Natural killer cell (primary cell): ENCODE results near the gene NSDHL. TPM values are rescaled to one million over a fixed set of nuclear protein-coding genes. Genes with fewer than 3 reads are reported as not detected.

Experiments used
- ATAC-seq, 3 donors: fragments of 150-1000 bp in 2 of 3; fragments of 200-7000 bp in 1 of 3; cut with Tn5 transposase; 1 replicate in 1 of 3; 2 replicates in 2 of 3; pipeline ENCODE4 v1.10.0; 2021; ENCODE audit warnings: mild to moderate bottlenecking in 2 of 3, moderate library complexity in 2 of 3
- DNase-seq, 2 donors: peaks; one replicate each; pipeline versions ENCODE4 v3.0.0 to v3.0.0-alpha.2; 2013 to 2021; ENCODE audit warnings: mixed read lengths in 1 of 2
- H3K27ac ChIP-seq: one replicate; pipeline ENCODE4 v1.5.1; 2013; ENCODE audit warnings: mild to moderate bottlenecking, low read length
- H3K27me3 ChIP-seq: one replicate; pipeline ENCODE4 v1.6.1; 2013; ENCODE audit warnings: low read length; ENCODE audit not compliant: control insufficient read depth, insufficient read depth
- H3K36me3 ChIP-seq: one replicate; pipeline ENCODE4 v1.6.1; 2013; ENCODE audit warnings: low read length; ENCODE audit not compliant: control insufficient read depth, insufficient read depth
- H3K4me1 ChIP-seq: one replicate; pipeline ENCODE4 v1.6.1; 2013; ENCODE audit warnings: low read length; ENCODE audit not compliant: control insufficient read depth, insufficient read depth
- H3K4me3 ChIP-seq: one replicate; pipeline ENCODE4 v1.5.1; 2013; ENCODE audit warnings: low read length
- H3K9me3 ChIP-seq: one replicate; pipeline ENCODE4 v1.6.1; 2013; ENCODE audit warnings: low read length; ENCODE audit not compliant: control insufficient read depth, insufficient read depth
- H3K27ac Mint-ChIP-seq, 2 donors: one replicate each; pipeline ENCODE4 v1.8.0; 2022; ENCODE audit warnings: mild to moderate bottlenecking in 2 of 2, mixed read lengths in 2 of 2, moderate library complexity in 1 of 2
- H3K27me3 Mint-ChIP-seq, 2 donors: one replicate each; pipeline ENCODE4 v1.8.0; 2022; ENCODE audit warnings: low read depth in 2 of 2, mixed read lengths in 2 of 2
- H3K36me3 Mint-ChIP-seq: one replicate; pipeline ENCODE4 v1.8.0; 2022; ENCODE audit warnings: mixed read lengths
- H3K4me1 Mint-ChIP-seq, 2 donors: one replicate each; pipeline ENCODE4 v1.8.0; 2022; ENCODE audit warnings: mixed read lengths in 2 of 2
- H3K4me3 Mint-ChIP-seq: one replicate; pipeline ENCODE4 v1.8.0; 2022; ENCODE audit warnings: mild to moderate bottlenecking, moderate library complexity, mixed read lengths
- H3K9me3 Mint-ChIP-seq, 2 donors: one replicate each; pipeline ENCODE4 v1.8.0; 2022; ENCODE audit warnings: mixed read lengths in 2 of 2
- WGBS: methylation state at CpG from one replicate; pipeline ENCODE4 v1.1.7; 2013; ENCODE audit warnings: missing lambda C conversion rate; ENCODE audit not compliant: insufficient coverage; 5-methylcytosine and 5-hydroxymethylcytosine counted together
- intact Hi-C: fragments of 100-400 bp; cut with micrococcal nuclease; formaldehyde crosslinking; loops from one replicate; pipeline ENCODE4 v1.14.2; 2022
- total RNA-seq, 4 donors: library from RNA; stranded (reverse); fragments of 120-200 nt in 1 of 4; gene quantifications; one replicate each; pipeline versions ENCODE4 v1.2.3 to v1.2.4, GENCODE V29; 2013 to 2022
- TF ChIP-seq, protein P1 (sequence below): fragments of 200-600 bp; IDR thresholded peaks from one replicate; pipeline ENCODE4 v1.8.0; 2022; ENCODE audit warnings: antibody characterized with exemption

The NSDHL gene
- total RNA-seq, 3 donors from 2014 or later (not counting 1 experiment from before 2014, with no cell fraction given): 4.9 to 8.2 (median 7.9) TPM

DNA sequence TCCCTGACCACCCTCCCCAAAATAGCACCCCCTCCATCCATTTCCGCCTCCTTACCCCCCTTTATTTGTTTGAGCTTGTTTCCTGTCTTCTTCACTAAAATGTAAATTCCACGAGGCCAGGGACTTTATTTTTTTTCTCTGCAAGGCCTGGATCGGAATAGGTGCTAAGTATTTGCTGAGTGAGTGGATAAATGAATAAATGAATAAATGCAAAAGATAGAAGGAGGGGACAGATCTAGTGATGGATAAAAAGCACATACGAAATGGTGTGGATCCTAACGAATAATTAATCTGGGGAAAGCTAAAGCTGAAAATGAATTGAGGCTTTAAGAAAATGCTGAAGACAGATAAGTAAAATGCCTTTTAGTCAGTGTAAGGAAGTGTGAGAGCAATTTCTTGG, 12.5 kb upstream of the NSDHL start:
- Mint-ChIP-seq H3K27me3 (peaks cover 4 to 13% of the 10 kb centered on the region in 2 donors), H3K4me1 (peaks cover 0 to 10% of the 10 kb centered on the region in 2 donors), H3K27ac (no peak overlapping the region), H3K4me3 (no peak overlapping the region), H3K9me3 (no peaks in the 10 kb centered on the region), H3K36me3 (no peaks in the 10 kb centered on the region)
- H3K27me3 ChIP-seq: no peaks in the 10 kb centered on the region
- H3K36me3 ChIP-seq: no peaks in the 10 kb centered on the region
- no peaks in the 10 kb centered on the region for H3K4me1 ChIP-seq
- H3K9me3 ChIP-seq: no peaks in the 10 kb centered on the region
- TF ChIP-seq, protein P1, sequence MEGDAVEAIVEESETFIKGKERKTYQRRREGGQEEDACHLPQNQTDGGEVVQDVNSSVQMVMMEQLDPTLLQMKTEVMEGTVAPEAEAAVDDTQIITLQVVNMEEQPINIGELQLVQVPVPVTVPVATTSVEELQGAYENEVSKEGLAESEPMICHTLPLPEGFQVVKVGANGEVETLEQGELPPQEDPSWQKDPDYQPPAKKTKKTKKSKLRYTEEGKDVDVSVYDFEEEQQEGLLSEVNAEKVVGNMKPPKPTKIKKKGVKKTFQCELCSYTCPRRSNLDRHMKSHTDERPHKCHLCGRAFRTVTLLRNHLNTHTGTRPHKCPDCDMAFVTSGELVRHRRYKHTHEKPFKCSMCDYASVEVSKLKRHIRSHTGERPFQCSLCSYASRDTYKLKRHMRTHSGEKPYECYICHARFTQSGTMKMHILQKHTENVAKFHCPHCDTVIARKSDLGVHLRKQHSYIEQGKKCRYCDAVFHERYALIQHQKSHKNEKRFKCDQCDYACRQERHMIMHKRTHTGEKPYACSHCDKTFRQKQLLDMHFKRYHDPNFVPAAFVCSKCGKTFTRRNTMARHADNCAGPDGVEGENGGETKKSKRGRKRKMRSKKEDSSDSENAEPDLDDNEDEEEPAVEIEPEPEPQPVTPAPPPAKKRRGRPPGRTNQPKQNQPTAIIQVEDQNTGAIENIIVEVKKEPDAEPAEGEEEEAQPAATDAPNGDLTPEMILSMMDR: no peak
- H3K4me3 ChIP-seq: no peak overlapping the region
- DNase-seq (no peak), ATAC-seq (no peak)
- 90% methylated on average over 4 of the region's 5 CpGs for WGBS
- intact Hi-C loops: no loop called here
- no peak overlapping the region for H3K27ac ChIP-seq

DNA sequence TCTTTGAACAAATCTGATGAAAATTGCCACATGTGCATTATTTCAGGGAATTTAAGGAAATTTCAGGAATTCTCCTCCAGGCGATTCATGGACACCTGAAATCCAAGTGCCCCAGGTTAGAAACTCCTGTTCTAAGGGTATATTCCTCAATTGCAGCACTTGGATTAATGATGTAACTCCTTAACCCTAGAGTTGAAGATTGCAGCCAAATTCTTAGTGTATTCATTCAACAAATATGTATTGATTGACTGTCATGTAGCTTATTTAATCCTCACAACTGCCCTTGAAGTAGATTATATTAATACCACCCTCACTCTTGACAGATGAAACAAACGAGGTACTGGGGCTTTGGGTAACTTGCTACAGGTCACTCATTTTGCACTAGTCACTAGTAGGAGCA, 11.6 kb upstream of the NSDHL start:
- no peak overlapping the region for H3K27ac Mint-ChIP-seq
- intact Hi-C loops: no loop called here
- Histone ChIP-seq H3K9me3 (no peaks in the 10 kb centered on the region), H3K27me3 (no peaks in the 10 kb centered on the region), H3K36me3 (no peaks in the 10 kb centered on the region), H3K27ac (no peak overlapping the region), H3K4me3 (no peak overlapping the region), H3K4me1 (no peaks in the 10 kb centered on the region)
- TF ChIP-seq, protein P1: no peak
- no peaks in the 10 kb centered on the region for H3K9me3 Mint-ChIP-seq
- no peak overlapping the region for H3K4me3 Mint-ChIP-seq
- H3K4me1 Mint-ChIP-seq: peaks cover 0 to 2% of the 10 kb centered on the region in 2 donors
- H3K36me3 Mint-ChIP-seq: no peaks in the 10 kb centered on the region
- H3K27me3 Mint-ChIP-seq: peaks cover 4 to 13% of the 10 kb centered on the region in 2 donors
- DNase-seq: no peak
- no peak for ATAC-seq
- 38% methylated on average over 2 of the region's 2 CpGs for WGBS

DNA sequence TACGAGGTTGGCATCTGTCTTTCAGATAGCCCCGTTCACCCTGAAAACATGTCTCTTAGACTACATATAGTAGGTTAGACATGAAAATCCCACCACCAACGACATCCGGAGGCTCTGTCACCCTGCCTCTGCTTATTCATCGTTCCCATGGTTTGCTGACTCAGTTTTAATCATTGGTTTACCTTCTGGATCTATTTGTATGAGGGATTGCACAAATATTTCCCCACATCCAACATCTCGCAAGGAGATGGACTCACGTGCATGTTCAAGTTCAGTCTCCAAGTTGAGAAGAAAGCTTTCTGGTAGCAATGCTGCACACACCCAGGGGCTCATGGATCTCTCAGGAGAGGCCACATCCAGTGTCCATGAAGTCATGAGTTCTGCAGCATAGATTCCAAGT, 11.1 kb upstream of the NSDHL start:
- TF ChIP-seq, protein P1: no peak
- H3K27me3 ChIP-seq: no peaks in the 10 kb centered on the region
- no peak overlapping the region for H3K4me3 ChIP-seq
- H3K27ac ChIP-seq: no peak overlapping the region
- H3K4me3 Mint-ChIP-seq: no peak overlapping the region
- DNase-seq (no peak), ATAC-seq (no peak)
- H3K9me3 ChIP-seq: no peaks in the 10 kb centered on the region
- no peaks in the 10 kb centered on the region for H3K9me3 Mint-ChIP-seq
- no peaks in the 10 kb centered on the region for H3K36me3 Mint-ChIP-seq
- no peaks in the 10 kb centered on the region for H3K36me3 ChIP-seq
- peaks cover 4 to 13% of the 10 kb centered on the region in 2 donors for H3K27me3 Mint-ChIP-seq
- H3K4me1 ChIP-seq: no peaks in the 10 kb centered on the region
- intact Hi-C loops: no loop called here
- WGBS: 88% methylated on average over 4 of the region's 7 CpGs
- no peaks in the 10 kb centered on the region for H3K4me1 Mint-ChIP-seq
- H3K27ac Mint-ChIP-seq: no peak overlapping the region

DNA sequence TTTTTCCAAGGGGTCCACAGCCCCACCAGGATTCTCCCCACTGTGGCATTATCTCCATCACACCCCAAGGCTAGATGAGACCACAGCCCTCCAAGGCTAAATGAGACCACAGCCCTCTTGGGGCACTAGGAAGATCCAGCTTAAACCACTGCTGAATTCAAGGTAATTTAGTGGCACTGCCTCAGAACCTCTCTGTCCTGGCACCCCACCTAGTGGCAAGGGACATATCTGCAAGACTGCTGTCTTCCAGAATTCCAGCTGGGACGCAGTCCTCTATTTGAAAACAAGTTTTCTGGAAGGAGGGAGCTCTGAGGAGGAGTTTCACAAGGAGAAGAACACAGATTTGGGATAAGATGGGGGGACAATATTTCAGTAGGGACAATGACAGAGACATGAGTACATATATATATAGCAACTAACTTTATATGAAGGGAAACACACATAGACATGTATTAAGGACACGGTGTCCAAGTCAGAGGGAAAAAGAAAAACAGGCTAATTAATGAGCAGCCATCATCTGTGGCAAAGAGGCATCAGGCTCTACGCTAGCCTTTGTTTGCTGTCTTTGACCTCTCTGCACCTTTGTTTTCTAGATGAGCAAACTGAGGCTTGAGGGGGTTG, 9.6 kb upstream of the NSDHL start:
- Histone ChIP-seq H3K4me3 (no peak overlapping the region), H3K27me3 (no peaks in the 10 kb centered on the region), H3K36me3 (no peaks in the 10 kb centered on the region), H3K4me1 (no peaks in the 10 kb centered on the region), H3K9me3 (no peaks in the 10 kb centered on the region), H3K27ac (no peak overlapping the region)
- H3K4me3 Mint-ChIP-seq: no peak overlapping the region
- DNase-seq (peak in 1 of 2 donors; percentile 15), ATAC-seq (no peak)
- H3K27me3 Mint-ChIP-seq: peaks cover 4 to 13% of the 10 kb centered on the region in 2 donors
- H3K4me1 Mint-ChIP-seq: no peaks in the 10 kb centered on the region
- intact Hi-C loops: no loop called here
- H3K27ac Mint-ChIP-seq: no peak overlapping the region
- 59% methylated on average over 3 of the region's 3 CpGs for WGBS
- TF ChIP-seq, protein P1: no peak
- no peaks in the 10 kb centered on the region for H3K9me3 Mint-ChIP-seq
- no peaks in the 10 kb centered on the region for H3K36me3 Mint-ChIP-seq
